SU-DHL-6 (cell line): ENCODE data around the gene SCN8A.

Experiments used
- CTCF ChIP-seq: fragments of 200-600 bp; sonication (generic); IDR thresholded peaks from one replicate; pipeline ENCODE4 v1.5.1; 2017; ENCODE audit warnings: antibody characterized with exemption, mild to moderate bottlenecking, low read length, moderate library complexity; ENCODE audit not compliant: insufficient read depth, poor library complexity, severe bottlenecking
- EZH2phosphoT487 ChIP-seq: fragments of 200-600 bp; sonication (generic), shearing (Covaris generic); conservative IDR thresholded peaks from 2 replicates; pipeline ENCODE4 v1.6.1; 2018; ENCODE audit warnings: mild to moderate bottlenecking, antibody characterized with exemption, low read length, moderate library complexity, mixed read lengths

- TF ChIP-seq CTCF = no peak
- no peak for TF ChIP-seq EZH2phosphoT487
Observed at GRCh38 chr12:51626629-51627028, 35.6 kb downstream of the SCN8A start.
